HG03575 (cell line): ENCODE data around the gene IBA57.

ENCODE experiments used
- ATAC-seq: cut with Tn5 transposase; IDR thresholded peaks from one replicate; pipeline ENCODE4 v1.9.1; 2021; ENCODE audit not compliant: unreplicated experiment, insufficient number of reproducible peaks, low FRiP score; ENCODE audit errors: extremely low read depth

IBA57 gene

GRCh38 chr1:228165372-228166169 lies at the start of gene IBA57:
TSS of gene IBA57 (plus strand) at chr1:228165804. CDS start at chr1:228165817, 13 bp downstream.
- ATAC-seq = peak; percentile 35

GRCh38 chr1:228117335-228117734 lies 48.3 kb upstream of the IBA57 start:
- no peak for ATAC-seq

GRCh38 chr1:228118040-228118439 lies 47.6 kb upstream of the IBA57 start:
- ATAC-seq = no peak

GRCh38 chr1:228120351-228120750 lies 45.3 kb upstream of the IBA57 start:
- ATAC-seq = no peak

- ATAC-seq = no peak
Observed at GRCh38 chr1:228120857-228121489, 44.6 kb upstream of the IBA57 start.

GRCh38 chr1:228122921-228123441 lies 42.6 kb upstream of the IBA57 start:
- ATAC-seq = no peak

GRCh38 chr1:228123505-228123904 lies 42.1 kb upstream of the IBA57 start:
- no peak for ATAC-seq

GRCh38 chr1:228125185-228125584 lies 40.4 kb upstream of the IBA57 start:
- no peak for ATAC-seq

GRCh38 chr1:228131766-228132165 lies 33.8 kb upstream of the IBA57 start:
- ATAC-seq = no peak

GRCh38 chr1:228134591-228134990 lies 31.0 kb upstream of the IBA57 start:
- ATAC-seq = no peak

- no peak for ATAC-seq
Observed at GRCh38 chr1:228136901-228137300, 28.7 kb upstream of the IBA57 start.

GRCh38 chr1:228139406-228139930 lies 26.1 kb upstream of the IBA57 start:
- no peak for ATAC-seq

- ATAC-seq = peak; percentile 92
Observed at GRCh38 chr1:228139931-228140723, 25.5 kb upstream of the IBA57 start, which contains the start of gene GUK1. TSS of gene GUK1 (plus strand) at chr1:228140279. CDS start at chr1:228140303, 24 bp downstream.

GRCh38 chr1:228140724-228141225 lies 24.8 kb upstream of the IBA57 start:
- ATAC-seq = no peak

- no peak for ATAC-seq
Observed at GRCh38 chr1:228141226-228142044, 24.2 kb upstream of the IBA57 start.

GRCh38 chr1:228142155-228142691 lies 23.4 kb upstream of the IBA57 start:
- no peak for ATAC-seq

GRCh38 chr1:228142701-228143136 lies 22.9 kb upstream of the IBA57 start:
- no peak for ATAC-seq
